MM.1S (cell line): ENCODE data around the gene TPK1.

Experiments used
- CTCF ChIP-seq: fragments of 300-600 bp; sonication (generic); IDR thresholded peaks from 2 replicates; pipeline ENCODE4 v1.5.1; 2016; ENCODE audit warnings: antibody characterized with exemption, low read length, mixed read lengths
- EZH2phosphoT487 ChIP-seq: fragments of 300-600 bp; sonication (generic); IDR thresholded peaks from 2 replicates; pipeline ENCODE4 v1.6.1; 2018; ENCODE audit warnings: antibody characterized with exemption, low read length

- TF ChIP-seq CTCF = no peak
- no peak for TF ChIP-seq EZH2phosphoT487
These were observed 112.6 kb downstream of the TPK1 start for GRCh38 chr7:144723301-144723700.
